ENCODE data around the gene CCM2L. TPM values are rescaled to one million over a fixed set of nuclear protein-coding genes. Genes with fewer than 3 reads are reported as not detected.

The CCM2L gene
- total RNA-seq, 2 experiments from 2014 or later, result 1.4 TPM; not detected in 1

DNA sequence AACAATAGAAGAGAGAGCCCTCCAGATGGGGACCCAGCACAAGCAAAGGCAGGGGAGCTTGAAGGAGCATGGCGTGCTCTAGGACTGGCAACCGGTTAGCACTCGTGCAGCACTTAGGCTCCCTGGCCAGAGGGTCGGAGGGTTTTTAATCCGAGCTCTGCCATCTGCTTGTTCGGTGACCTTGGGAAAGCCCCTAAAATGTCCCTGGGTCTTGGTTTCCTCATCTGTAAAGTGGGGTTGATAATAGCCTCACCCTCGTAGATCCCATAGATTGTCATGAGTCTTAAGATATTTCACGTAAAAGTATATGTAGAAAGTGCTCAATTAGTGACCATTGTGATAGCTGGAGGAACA, 25.2 kb downstream of the CCM2L start:
- intact Hi-C loops (cut with micrococcal nuclease; ENCODE audit: unreplicated experiment), result loop anchor here (1.0 kb wide), 2 partner anchors 57 to 618 kb away; no protein-coding TSS in a partner anchor
- Histone ChIP-seq H4K20me1 (ENCODE audit: insufficient read depth, low read length) (no peaks in the 10 kb centered on the region), H3K36me3 (ENCODE audit: insufficient read depth, low read length) (no peaks in the 10 kb centered on the region), H3K4me2 (ENCODE audit: low read length) (no peak overlapping the region), H2AFZ (ENCODE audit: low read length) (no peak overlapping the region), H3K9me2 (ENCODE audit: insufficient read depth, low read length) (no peaks in the 10 kb centered on the region), H3K27ac (ENCODE audit: low read depth, low read length, poor library complexity, severe bottlenecking) (no peak overlapping the region), H3K79me2 (ENCODE audit: insufficient read depth, low read depth, low read length) (no peaks in the 10 kb centered on the region), H3K4me1 (ENCODE audit: insufficient read depth, low read length, poor library complexity, severe bottlenecking) (peaks cover 65% of the 10 kb centered on the region), H3K9me3 (ENCODE audit: low read length) (no peaks in the 10 kb centered on the region), H3K4me3 (ENCODE audit: low read depth, low read length, poor library complexity, severe bottlenecking) (no peak overlapping the region)
- DNase-seq (ENCODE audit: low spot score), result peak; percentile 17
- no TSS peak for BruUV-seq (replicated peaks)
- no peak for TF ChIP-seq EZH2phosphoT487 (IDR thresholded peaks at IDR 0.05; ENCODE audit: borderline replicate concordance, low read depth, low read length)
- TF ChIP-seq, protein P1, sequence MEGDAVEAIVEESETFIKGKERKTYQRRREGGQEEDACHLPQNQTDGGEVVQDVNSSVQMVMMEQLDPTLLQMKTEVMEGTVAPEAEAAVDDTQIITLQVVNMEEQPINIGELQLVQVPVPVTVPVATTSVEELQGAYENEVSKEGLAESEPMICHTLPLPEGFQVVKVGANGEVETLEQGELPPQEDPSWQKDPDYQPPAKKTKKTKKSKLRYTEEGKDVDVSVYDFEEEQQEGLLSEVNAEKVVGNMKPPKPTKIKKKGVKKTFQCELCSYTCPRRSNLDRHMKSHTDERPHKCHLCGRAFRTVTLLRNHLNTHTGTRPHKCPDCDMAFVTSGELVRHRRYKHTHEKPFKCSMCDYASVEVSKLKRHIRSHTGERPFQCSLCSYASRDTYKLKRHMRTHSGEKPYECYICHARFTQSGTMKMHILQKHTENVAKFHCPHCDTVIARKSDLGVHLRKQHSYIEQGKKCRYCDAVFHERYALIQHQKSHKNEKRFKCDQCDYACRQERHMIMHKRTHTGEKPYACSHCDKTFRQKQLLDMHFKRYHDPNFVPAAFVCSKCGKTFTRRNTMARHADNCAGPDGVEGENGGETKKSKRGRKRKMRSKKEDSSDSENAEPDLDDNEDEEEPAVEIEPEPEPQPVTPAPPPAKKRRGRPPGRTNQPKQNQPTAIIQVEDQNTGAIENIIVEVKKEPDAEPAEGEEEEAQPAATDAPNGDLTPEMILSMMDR (conservative IDR thresholded peaks at IDR 0.05; ENCODE audit: low read length), result no peak
- POLR2A ChIA-PET, result interaction anchor here (0.8 to 3.7 kb wide), 10 partner anchors 15 to 250 kb away, joined by 3 to 34 read pairs (median 4); no protein-coding TSS in a partner anchor
- CTCF ChIA-PET (ENCODE audit: unreplicated experiment), result interaction anchor here (0.9 to 4.6 kb wide), 4 partner anchors 51 to 73 kb away, joined by 4 to 40 read pairs (median 5); no protein-coding TSS in a partner anchor

GRCh38 chr20:32036252-32036651, 26.0 kb downstream of the CCM2L start:
- TF ChIP-seq EZH2phosphoT487 (IDR thresholded peaks at IDR 0.05; ENCODE audit: borderline replicate concordance, low read depth, low read length), result no peak
- TF ChIP-seq, protein P1 (conservative IDR thresholded peaks at IDR 0.05; ENCODE audit: low read length), result no peak

More at GRCh38 chr20:32036252-32036651, 26.0 kb downstream of the CCM2L start:
- BruUV-seq (replicated peaks), result no TSS peak
- POLR2A ChIA-PET, result interaction anchor here (0.8 to 3.7 kb wide), 7 partner anchors 19 to 250 kb away, joined by 3 to 34 read pairs (median 8); no protein-coding TSS in a partner anchor
- H2AFZ ChIP-seq (ENCODE audit: low read length), result peak overlapping the region; percentile 61; the same call in 1 of the 2 replicates
- no peaks in the 10 kb centered on the region for H3K79me2 ChIP-seq (ENCODE audit: insufficient read depth, low read depth, low read length)
- no peaks in the 10 kb centered on the region for H3K9me3 ChIP-seq (ENCODE audit: low read length)
- H3K4me1 ChIP-seq (ENCODE audit: insufficient read depth, low read length, poor library complexity, severe bottlenecking), result peaks cover 73% of the 10 kb centered on the region
- CTCF ChIA-PET (ENCODE audit: unreplicated experiment), result interaction anchor here (1.5 to 4.6 kb wide), 2 partner anchors 50 to 55 kb away, joined by 4 to 40 read pairs; no protein-coding TSS in a partner anchor
- H4K20me1 ChIP-seq (ENCODE audit: insufficient read depth, low read length), result no peaks in the 10 kb centered on the region
- intact Hi-C loops (cut with micrococcal nuclease; ENCODE audit: unreplicated experiment), result no loop called here
- H3K36me3 ChIP-seq (ENCODE audit: insufficient read depth, low read length), result no peaks in the 10 kb centered on the region
- peak overlapping the region; percentile 38 for H3K4me2 ChIP-seq (ENCODE audit: low read length)
- no peak for DNase-seq (ENCODE audit: low spot score)
- no peak overlapping the region for H3K27ac ChIP-seq (ENCODE audit: low read depth, low read length, poor library complexity, severe bottlenecking)
- no peaks in the 10 kb centered on the region for H3K9me2 ChIP-seq (ENCODE audit: insufficient read depth, low read length)
- no peak overlapping the region for H3K4me3 ChIP-seq (ENCODE audit: low read depth, low read length, poor library complexity, severe bottlenecking)

All from OCI-LY7 (cell line).